Hindlimb muscle (tissue), 1 donor: Measurements from ENCODE around the gene ZDHHC8. TPM values are rescaled to one million over a fixed set of nuclear protein-coding genes. Genes with fewer than 3 reads are reported as not detected.

Experiments used
- DNase-seq: peaks from one replicate; pipeline ENCODE4 v3.0.0-alpha.2; 2013
- polyA plus RNA-seq: library from polyadenylated mRNA; unstranded; fragments of 120-200 nt; gene quantifications from one replicate; pipeline ENCODE4 v1.2.1, GENCODE V29; 2013; ENCODE audit not compliant: insufficient read length

The ZDHHC8 gene
- polyA plus RNA-seq, 1 donor = 48.7 TPM

DNA sequence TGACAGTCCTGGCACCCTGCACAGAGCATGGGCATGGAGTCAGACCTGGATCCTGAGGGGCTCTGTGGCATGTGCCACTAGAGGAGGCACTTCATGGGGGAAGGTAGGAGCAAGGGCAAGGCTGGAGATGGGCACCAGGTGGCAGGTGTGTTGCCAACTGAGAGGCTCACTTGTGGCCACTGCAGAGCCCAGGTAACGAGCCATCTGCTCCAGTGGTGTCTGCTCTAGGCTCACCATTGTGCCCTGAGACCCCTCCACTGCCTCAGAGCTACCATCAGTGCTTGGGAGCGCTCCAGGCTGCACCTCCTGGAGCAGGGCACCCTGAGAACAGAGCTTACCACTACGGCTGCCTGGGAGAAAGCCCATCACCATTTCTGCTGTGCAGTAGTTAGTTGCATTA is 1.3 kb upstream of the ZDHHC8 start:
- DNase-seq = no peak

GRCh38 chr22:20130731-20131596 is 640 bp upstream of the ZDHHC8 start:
- peak; percentile 86 for DNase-seq

DNA sequence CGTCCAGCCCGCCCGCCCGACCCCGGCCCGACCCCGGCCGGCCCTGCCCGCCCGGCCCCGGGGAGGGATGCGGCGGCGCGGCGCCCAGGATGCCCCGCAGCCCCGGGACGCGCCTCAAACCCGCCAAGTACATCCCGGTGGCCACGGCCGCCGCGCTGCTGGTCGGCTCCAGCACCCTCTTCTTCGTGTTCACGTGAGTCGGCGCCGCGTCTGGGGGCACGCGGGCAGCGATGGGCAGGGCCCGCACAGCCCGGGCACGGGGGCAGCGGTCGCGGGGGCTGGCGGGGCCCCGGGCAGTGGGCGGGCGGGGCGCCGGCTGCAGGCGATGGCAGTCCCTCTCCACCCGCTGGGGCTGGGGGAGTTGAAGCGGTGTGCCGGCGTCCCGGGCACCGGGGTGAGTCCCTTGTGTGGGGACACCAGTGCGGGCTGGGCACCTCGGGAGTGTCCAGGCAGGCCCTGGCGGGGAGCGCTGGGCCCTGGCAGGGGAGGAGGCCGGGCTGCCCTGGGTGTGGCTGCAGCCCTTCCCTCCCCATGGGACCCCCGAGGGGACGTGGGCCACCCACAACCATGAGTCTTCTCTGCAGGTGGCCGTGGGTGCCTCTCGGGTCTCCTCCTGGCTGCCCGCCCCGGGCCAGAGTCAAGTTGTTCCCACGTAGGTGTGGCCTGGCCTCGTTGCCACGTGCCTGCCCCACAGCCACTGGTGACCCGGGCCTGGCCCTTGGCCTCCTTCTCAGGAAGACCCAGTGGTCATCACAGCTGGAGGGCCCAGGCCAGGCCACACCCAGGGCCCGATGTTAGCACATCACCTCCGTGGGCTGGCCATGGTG is 468 bp downstream of the ZDHHC8 start:
- no peak for DNase-seq

GRCh38 chr22:20132686-20133246 is 1.2 kb downstream of the ZDHHC8 start:
- no peak for DNase-seq

- DNase-seq = no peak
Measured at GRCh38 chr22:20133930-20134549, 2.4 kb downstream of the ZDHHC8 start.

- no peak for DNase-seq
Measured at GRCh38 chr22:20135265-20135664, 3.7 kb downstream of the ZDHHC8 start.

- DNase-seq = no peak
Measured at GRCh38 chr22:20135806-20136602, 4.4 kb downstream of the ZDHHC8 start.

GRCh38 chr22:20136603-20136873 is 4.9 kb downstream of the ZDHHC8 start:
- no peak for DNase-seq

DNA sequence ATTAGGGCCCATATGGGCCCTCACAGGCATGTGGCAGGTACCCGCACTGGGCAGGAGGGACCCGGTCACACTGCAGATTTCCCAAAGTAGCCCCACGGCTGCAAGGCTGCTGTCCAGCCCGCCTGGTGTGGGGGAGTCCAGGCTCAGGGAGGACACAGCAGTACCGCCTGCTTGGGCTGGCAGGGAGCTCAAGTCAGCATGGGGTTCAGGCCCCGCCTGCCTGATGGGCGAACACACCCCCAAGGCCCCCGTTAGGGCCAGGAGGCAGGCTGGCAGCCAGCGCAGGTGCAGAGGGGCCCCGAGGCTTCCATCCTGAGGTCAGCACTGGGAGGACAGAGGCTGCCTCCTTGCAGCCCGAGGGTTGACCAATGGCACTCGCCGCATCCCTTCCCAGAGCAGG is 5.5 kb downstream of the ZDHHC8 start:
- DNase-seq = no peak

DNA sequence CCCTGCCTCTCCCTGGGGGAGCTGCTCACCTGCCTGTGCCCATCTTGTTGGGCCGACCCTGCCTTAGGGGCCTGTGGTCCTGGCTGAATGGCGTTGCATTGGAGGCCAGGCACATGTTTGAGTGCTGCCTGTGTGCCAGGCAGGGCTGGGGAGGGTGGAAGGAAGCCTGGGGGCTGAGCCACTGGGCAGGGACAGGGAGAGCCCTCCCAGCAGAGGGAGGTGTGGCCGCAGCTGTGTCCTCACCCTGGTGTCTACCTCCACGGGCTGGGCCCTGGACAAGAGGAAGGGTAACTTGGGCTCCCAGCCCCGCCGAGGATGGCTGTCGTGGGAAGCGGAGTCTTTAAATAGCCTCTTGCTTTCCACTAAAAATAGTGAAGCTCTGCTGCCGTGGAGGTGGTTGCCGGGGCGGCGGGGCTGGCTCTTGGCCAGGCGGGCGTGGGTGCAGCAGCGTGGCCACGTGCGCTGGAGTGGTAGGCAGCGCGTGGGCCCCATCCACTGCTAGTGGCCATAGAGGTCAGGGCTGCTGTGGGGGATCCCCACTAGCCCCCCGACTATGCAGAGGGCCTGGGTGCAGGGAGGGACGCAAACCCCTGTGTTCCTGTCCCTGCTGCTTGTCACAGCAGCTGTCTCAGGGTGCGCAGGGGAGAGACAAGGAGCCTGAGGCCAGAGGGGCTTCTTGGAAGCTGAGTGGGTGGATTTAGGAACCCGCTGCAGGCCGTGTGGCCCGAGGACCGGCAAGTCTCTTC is 6.2 kb downstream of the ZDHHC8 start:
- DNase-seq = no peak

- no peak for DNase-seq
Measured at GRCh38 chr22:20138417-20138738, 6.8 kb downstream of the ZDHHC8 start.

- DNase-seq = no peak
Measured at GRCh38 chr22:20138868-20139267, 7.3 kb downstream of the ZDHHC8 start.

- no peak for DNase-seq
Measured at GRCh38 chr22:20139391-20140106, 7.9 kb downstream of the ZDHHC8 start.

GRCh38 chr22:20140107-20140445 is 8.5 kb downstream of the ZDHHC8 start:
- DNase-seq = no peak

DNA sequence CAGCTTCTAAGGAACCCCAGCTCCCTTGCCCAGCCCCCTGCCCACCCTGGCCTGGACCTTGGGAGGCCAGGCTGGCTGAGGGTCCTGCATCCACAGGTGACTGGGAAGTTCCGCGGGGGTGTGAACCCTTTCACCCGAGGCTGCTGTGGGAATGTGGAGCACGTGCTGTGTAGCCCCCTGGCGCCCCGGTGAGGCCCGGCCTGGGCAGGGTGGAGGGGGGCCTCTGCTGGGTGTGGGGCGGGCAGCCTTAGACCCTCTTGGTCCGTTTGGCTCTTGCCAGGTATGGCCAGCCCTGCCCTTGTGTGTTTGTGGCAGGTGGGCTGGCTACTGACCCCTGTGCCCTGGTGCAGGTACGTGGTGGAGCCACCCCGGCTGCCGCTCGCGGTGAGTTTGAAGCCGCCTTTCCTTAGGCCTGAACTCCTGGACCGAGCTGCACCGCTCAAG is 8.9 kb downstream of the ZDHHC8 start:
- DNase-seq = no peak

DNA sequence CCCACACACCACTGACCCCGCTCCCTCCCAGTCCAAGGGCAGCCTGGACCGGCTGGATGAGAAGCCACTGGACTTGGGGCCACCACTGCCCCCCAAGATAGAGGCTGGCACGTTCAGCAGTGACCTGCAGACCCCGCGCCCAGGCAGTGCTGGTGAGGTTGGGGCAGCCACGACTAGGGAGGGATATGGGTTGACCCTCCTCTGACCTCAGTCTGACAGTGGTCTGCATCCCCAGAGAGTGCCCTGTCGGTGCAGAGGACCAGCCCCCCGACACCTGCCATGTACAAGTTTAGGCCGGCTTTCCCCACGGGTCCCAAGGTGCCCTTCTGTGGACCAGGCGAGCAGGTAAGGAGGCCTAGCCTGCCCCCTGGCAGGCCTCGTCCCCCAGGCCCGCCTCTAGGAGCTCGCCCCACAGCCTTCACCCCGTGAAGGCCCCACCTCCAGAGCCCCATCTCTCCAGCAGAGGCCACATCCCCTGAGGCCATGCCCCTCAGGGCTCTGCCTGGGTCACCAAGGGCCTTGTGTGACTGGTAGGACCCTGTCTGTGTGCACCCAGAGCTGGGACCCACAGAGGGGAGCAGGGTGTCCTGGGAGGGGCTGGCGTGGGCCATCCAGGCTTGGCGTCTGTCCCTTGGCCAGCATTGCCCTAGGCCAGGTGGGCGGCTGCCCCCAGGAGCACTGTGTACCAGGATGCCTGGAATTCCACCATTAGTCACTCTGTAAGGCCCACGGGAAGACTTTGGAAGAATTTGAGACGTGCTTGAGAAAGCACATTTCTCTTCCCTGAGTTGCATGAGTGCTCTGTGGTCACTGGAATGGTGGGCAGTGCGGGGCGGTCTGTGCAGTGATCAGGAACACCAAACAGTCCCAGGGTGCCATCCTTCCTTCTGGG is 9.8 kb downstream of the ZDHHC8 start:
- no peak for DNase-seq

DNA sequence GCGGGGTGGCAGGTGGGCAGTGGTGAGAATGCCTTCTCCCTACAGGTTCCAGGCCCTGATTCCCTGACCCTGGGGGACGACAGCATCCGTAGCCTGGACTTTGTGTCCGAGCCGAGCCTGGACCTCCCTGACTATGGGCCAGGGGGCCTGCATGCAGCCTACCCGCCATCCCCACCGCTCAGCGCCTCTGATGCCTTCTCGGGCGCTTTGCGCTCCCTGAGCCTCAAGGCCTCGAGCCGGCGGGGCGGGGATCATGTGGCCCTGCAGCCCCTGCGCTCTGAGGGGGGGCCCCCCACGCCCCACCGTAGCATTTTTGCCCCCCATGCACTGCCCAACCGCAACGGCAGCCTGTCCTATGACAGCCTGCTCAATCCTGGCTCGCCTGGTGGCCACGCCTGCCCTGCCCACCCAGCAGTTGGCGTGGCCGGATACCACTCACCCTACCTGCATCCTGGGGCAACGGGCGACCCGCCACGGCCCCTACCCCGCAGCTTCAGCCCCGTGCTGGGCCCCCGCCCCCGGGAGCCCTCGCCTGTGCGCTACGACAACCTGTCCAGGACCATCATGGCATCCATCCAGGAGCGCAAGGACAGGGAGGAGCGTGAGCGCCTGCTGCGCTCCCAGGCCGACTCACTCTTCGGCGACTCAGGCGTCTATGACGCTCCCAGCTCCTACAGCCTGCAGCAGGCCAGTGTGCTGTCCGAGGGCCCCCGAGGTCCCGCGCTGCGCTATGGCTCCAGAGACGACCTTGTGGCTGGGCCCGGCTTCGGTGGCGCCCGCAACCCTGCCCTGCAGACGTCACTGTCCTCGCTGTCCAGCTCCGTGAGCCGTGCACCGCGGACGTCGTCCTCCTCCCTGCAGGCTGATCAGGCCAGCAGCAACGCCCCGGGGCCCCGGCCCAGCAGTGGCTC is 11.4 kb downstream of the ZDHHC8 start:
- DNase-seq = no peak

DNA sequence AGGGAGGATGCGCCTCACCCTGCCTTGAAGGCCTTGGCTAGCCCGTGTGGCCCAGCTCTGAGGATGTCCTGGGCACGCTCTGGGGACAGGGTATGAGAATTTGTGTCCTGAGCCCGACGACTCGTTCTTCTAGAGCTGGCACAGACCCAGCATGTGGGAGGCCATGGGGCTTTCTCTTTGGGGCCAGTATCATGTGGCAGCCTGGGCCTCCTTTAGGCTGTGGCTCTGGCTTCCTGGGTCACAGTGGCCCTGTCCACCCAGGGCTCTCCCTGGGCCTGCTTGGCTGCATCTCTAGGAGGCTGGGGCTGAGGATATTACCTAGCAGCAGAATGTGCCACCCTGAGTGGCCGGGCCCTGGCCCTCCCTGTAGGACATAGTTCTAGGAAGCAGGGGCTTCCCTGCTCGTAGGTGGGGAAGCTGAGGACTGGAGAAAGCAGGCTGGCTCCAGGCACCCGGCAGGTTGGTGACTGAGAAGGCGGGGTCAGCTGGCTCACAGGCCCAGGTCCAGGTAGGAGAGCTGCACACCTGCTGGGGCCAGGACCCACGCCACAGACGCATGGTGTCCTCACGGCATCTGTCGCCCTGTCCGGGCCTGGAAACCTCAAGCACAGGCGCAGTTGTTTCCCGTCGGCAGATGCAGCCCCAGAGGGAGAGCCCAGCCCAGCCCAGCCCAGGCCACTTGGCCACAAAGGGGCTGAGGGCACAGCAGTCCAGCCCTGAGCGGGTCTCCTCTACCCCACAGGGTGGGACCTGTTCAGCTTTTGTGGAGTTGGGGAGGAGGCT is 12.5 kb downstream of the ZDHHC8 start:
- DNase-seq = no peak
